Measurements from ENCODE around the gene CNOT6L.

CNOT6L gene

GRCh38 chr4:77818073-77818601 is 1.0 kb downstream of the CNOT6L start:
- no peak for TF ChIP-seq REST (IDR thresholded peaks at IDR 0.05; ENCODE audit: insufficient replicate concordance, low read depth)
- peak; percentile 63; the same call in 1 of the 2 replicates for TF ChIP-seq SPI1 (IDR thresholded peaks at IDR 0.05; ENCODE audit: borderline replicate concordance, low read depth)
- peak; percentile 43 for TF ChIP-seq CTCF (IDR thresholded peaks at IDR 0.05; ENCODE audit: insufficient read depth, low read length)
- no peak; the same call in 1 of the 2 replicates for TF ChIP-seq POLR2AphosphoS5 (IDR thresholded peaks at IDR 0.05; ENCODE audit: low read depth)
- 0 out of 2 replicates have a peak, but pooled peaks have one; percentile 15 for TF ChIP-seq GABPA (IDR thresholded peaks at IDR 0.05; ENCODE audit: low read depth)
- Histone ChIP-seq H3K27ac (replicated peaks) (peak overlapping the region; percentile 93), H3K27me3 (ENCODE audit: insufficient read depth, poor library complexity, severe bottlenecking) (no peaks in the 10 kb centered on the region), H3K4me3 (replicated peaks; ENCODE audit: insufficient read depth, low read length) (peak overlapping the region; percentile 57)
- peak; percentile 73 to 88 for DNase-seq (ENCODE audit: low read depth in 1 of 2, low spot score in 1 of 2)

GRCh38 chr4:77817304-77818072 is 1.7 kb downstream of the CNOT6L start:
- Histone ChIP-seq H3K27me3 (ENCODE audit: insufficient read depth, poor library complexity, severe bottlenecking) (no peaks in the 10 kb centered on the region), H3K27ac (replicated peaks) (peak overlapping the region; percentile 93), H3K4me3 (replicated peaks; ENCODE audit: insufficient read depth, low read length) (peak overlapping the region; percentile 57)
- peak in 1 of 2 experiments; percentile 16 for DNase-seq (ENCODE audit: low read depth in 1 of 2, low spot score in 1 of 2)
- TF ChIP-seq SPI1 (IDR thresholded peaks at IDR 0.05; ENCODE audit: borderline replicate concordance, low read depth) (no peak), REST (IDR thresholded peaks at IDR 0.05; ENCODE audit: insufficient replicate concordance, low read depth) (no peak), CTCF (IDR thresholded peaks at IDR 0.05; ENCODE audit: insufficient read depth, low read length) (no peak), GABPA (IDR thresholded peaks at IDR 0.05; ENCODE audit: low read depth) (no peak), POLR2AphosphoS5 (IDR thresholded peaks at IDR 0.05; ENCODE audit: low read depth) (no peak)

GRCh38 chr4:77816546-77816945 is 2.6 kb downstream of the CNOT6L start:
- H3K27ac ChIP-seq (replicated peaks): no peak overlapping the region
- no peaks in the 10 kb centered on the region for H3K27me3 ChIP-seq (ENCODE audit: insufficient read depth, poor library complexity, severe bottlenecking)
- TF ChIP-seq GABPA (IDR thresholded peaks at IDR 0.05; ENCODE audit: low read depth): no peak
- TF ChIP-seq SPI1 (IDR thresholded peaks at IDR 0.05; ENCODE audit: borderline replicate concordance, low read depth): no peak
- no peak for TF ChIP-seq REST (IDR thresholded peaks at IDR 0.05; ENCODE audit: insufficient replicate concordance, low read depth)
- TF ChIP-seq CTCF (IDR thresholded peaks at IDR 0.05; ENCODE audit: insufficient read depth, low read length): no peak
- TF ChIP-seq POLR2AphosphoS5 (IDR thresholded peaks at IDR 0.05; ENCODE audit: low read depth): no peak
- no peak for DNase-seq (ENCODE audit: low read depth in 1 of 2, low spot score in 1 of 2)
- no peak overlapping the region for H3K4me3 ChIP-seq (replicated peaks; ENCODE audit: insufficient read depth, low read length)
